K562 (cell line): Measurements from ENCODE around the gene TMEM208. TPM values are rescaled to one million over a fixed set of nuclear protein-coding genes. Genes with fewer than 3 reads are reported as not detected.
A peak's percentile ranks its signal among the peaks of the same experiment; 100 is the strongest.

ENCODE experiments used
- ATAC-seq: fragments of 200-7000 bp; cut with Tn5 transposase; 3 replicates; pipeline ENCODE4 v1.9.1; 2020; ENCODE audit warnings: moderate library complexity
- BruUV-seq: library from RNA; stranded (reverse); fragments of 400-500 nt; replicated peaks from 2 replicates; lab custom pipeline; 2021; lab: Mats Ljungman, UMichigan
- CTCF ChIA-PET: fragments of 300-600 bp; formaldehyde crosslinking; extraction: SDS; loops from one replicate; lab custom pipeline; 2021; ENCODE audit warnings: low intra/inter-chr PET ratio; lab: Yijun Ruan, JAX
- POLR2A ChIA-PET: fragments of 300-600, 350-650 bp; sonication (Branson Sonifier 250); formaldehyde crosslinking; extraction: SDS; loops from one replicate; lab custom pipeline; 2021; ENCODE audit warnings: antibody characterized with exemption, inconsistent platforms; lab: Yijun Ruan, JAX
- DNase-seq, 4 experiments: peaks; one replicate each; pipeline versions ENCODE4 v3.0.0 to v3.0.0-alpha.2; 2011 to 2018; ENCODE audit warnings: low spot score in 3 of 4, mixed read lengths in 3 of 4; ENCODE audit errors: extremely low read depth in 1 of 4
- FAIRE-seq: peaks from 2 replicates; lab custom pipeline; 2011; peaks lifted over from hg19 to GRCh38; lab: Jason Lieb, UNC
- H2AFZ ChIP-seq: 2 replicates; pipeline ENCODE4 v1.6.0; 2011; ENCODE audit warnings: low read depth, low read length, control low read depth, inconsistent platforms
- H3K27ac ChIP-seq: fragments of 200-600 bp; 3 replicates; pipeline ENCODE4 v1.8.0; 2011; ENCODE audit warnings: low read depth, mild to moderate bottlenecking, control low read depth, inconsistent platforms, low read length, moderate library complexity, mixed read lengths; ENCODE audit errors: extremely low read depth
- H3K27me3 ChIP-seq, 2 experiments: fragments of 300-600 bp in 1 of 2; 2 replicates in 1 of 2; 3 replicates in 1 of 2; pipeline versions ENCODE4 v1.6.0 to v1.8.0; 2011; ENCODE audit warnings: inconsistent platforms in 2 of 2, low read length in 2 of 2, mild to moderate bottlenecking in 1 of 2, mixed read lengths in 1 of 2, moderate library complexity in 1 of 2; ENCODE audit not compliant: control insufficient read depth in 2 of 2, insufficient read depth in 2 of 2
- H3K36me3 ChIP-seq: fragments of 300-600 bp; 3 replicates; pipeline ENCODE4 v1.8.0; 2011; ENCODE audit warnings: mild to moderate bottlenecking, low read length, inconsistent platforms; ENCODE audit not compliant: control insufficient read depth, insufficient read depth
- H3K4me1 ChIP-seq, 2 experiments: fragments of 200-600 bp in 1 of 2; replicated peaks in 1 of 2; 2 replicates in 1 of 2; 3 replicates in 1 of 2; pipeline versions ENCODE4 v1.5.1 to v1.8.0; 2011; ENCODE audit warnings: inconsistent platforms in 2 of 2, low read length in 2 of 2, mild to moderate bottlenecking in 1 of 2, mixed read lengths in 1 of 2, moderate library complexity in 1 of 2; ENCODE audit not compliant: control insufficient read depth in 2 of 2, insufficient read depth in 2 of 2
- H3K4me2 ChIP-seq: 2 replicates; pipeline ENCODE4 v1.6.1; 2011; ENCODE audit warnings: low read length, control low read depth, inconsistent platforms, mixed read lengths; ENCODE audit not compliant: insufficient read depth
- H3K4me3 ChIP-seq: fragments of 200-600 bp; sonication (generic), shearing (Covaris generic); 2 replicates; pipeline ENCODE4 v1.5.1; 2016; ENCODE audit warnings: control low read depth, inconsistent platforms
- H3K79me2 ChIP-seq: fragments of 200-600 bp; 3 replicates; pipeline ENCODE4 v1.8.0; 2011; ENCODE audit warnings: low read length, inconsistent platforms; ENCODE audit not compliant: control insufficient read depth, insufficient read depth
- H3K9ac ChIP-seq, 2 experiments: 2 replicates each; pipeline versions ENCODE4 v1.6.0 to v1.6.1; 2011; ENCODE audit warnings: low read depth in 2 of 2, low read length in 2 of 2, control low read depth in 1 of 2, inconsistent platforms in 1 of 2, mild to moderate bottlenecking in 1 of 2, mixed read lengths in 1 of 2; ENCODE audit not compliant: insufficient read depth in 1 of 2
- H3K9me1 ChIP-seq: one replicate; pipeline ENCODE4 v1.6.0; 2011; ENCODE audit warnings: inconsistent platforms, mild to moderate bottlenecking, low read length, moderate library complexity; ENCODE audit not compliant: control insufficient read depth, insufficient read depth
- H3K9me3 ChIP-seq: replicated peaks from 2 replicates; pipeline ENCODE4 v1.5.1; 2011; ENCODE audit warnings: low read depth, low read length, inconsistent platforms; ENCODE audit not compliant: control insufficient read depth, insufficient read depth
- H4K20me1 ChIP-seq: replicated peaks from 2 replicates; pipeline ENCODE4 v1.6.1; 2011; ENCODE audit warnings: low read length, inconsistent platforms, mixed read lengths; ENCODE audit not compliant: control insufficient read depth, insufficient read depth
- CBFB ChIP-seq: sonication (generic); formaldehyde crosslinking; IDR thresholded peaks from 2 replicates; pipeline ENCODE4 v1.4.0; 2020; ENCODE audit warnings: mild to moderate bottlenecking, missing genetic modification reagents
- FOXA1 ChIP-seq: fragments of 450-650 bp; IDR thresholded peaks from 2 replicates; pipeline ENCODE4 v1.6.1; 2016; ENCODE audit warnings: mild to moderate bottlenecking, borderline replicate concordance
- GTF2F1 ChIP-seq: IDR thresholded peaks from 2 replicates; pipeline ENCODE4 v1.6.1; 2011; ENCODE audit warnings: low read depth, low read length, improper control_type of control experiment
- KLF16 ChIP-seq: IDR thresholded peaks from 2 replicates; pipeline ENCODE4 v1.6.1; 2016; ENCODE audit warnings: antibody characterized with exemption
- MAZ ChIP-seq, 2 experiments: fragments of 450-650 bp in 1 of 2; sonication (generic) in 1 of 2; formaldehyde crosslinking; IDR thresholded peaks in 1 of 2; conservative IDR thresholded peaks in 1 of 2; 2 replicates each; pipeline versions ENCODE4 v1.4.0 to v1.5.0; 2020; ENCODE audit warnings: mild to moderate bottlenecking in 1 of 2, missing genetic modification reagents in 1 of 2
- NCOA4 ChIP-seq: fragments of 450-650 bp; IDR thresholded peaks from 2 replicates; pipeline ENCODE4 v1.6.1; 2018; ENCODE audit warnings: mild to moderate bottlenecking; ENCODE audit not compliant: partially characterized antibody
- PTTG1 ChIP-seq: fragments of 450-650 bp; IDR thresholded peaks from 2 replicates; pipeline ENCODE4 v1.6.1; 2016; ENCODE audit warnings: low read depth, mild to moderate bottlenecking, missing genetic modification characterization, missing compliant biosample characterization
- RBM22 ChIP-seq: fragments of 200-400 bp; formaldehyde crosslinking; IDR thresholded peaks from 2 replicates; pipeline ENCODE4 v1.6.1; 2018; ENCODE audit warnings: low read length, low read depth; ENCODE audit not compliant: poor library complexity, severe bottlenecking
- SRSF7 ChIP-seq: fragments of 200-400 bp; formaldehyde crosslinking; optimal IDR thresholded peaks from 2 replicates; pipeline ENCODE3; 2017; ENCODE audit warnings: mild to moderate bottlenecking, low read depth, low read length
- TAF9B ChIP-seq: fragments of 450-650 bp; IDR thresholded peaks from 2 replicates; pipeline ENCODE4 v1.6.1; 2018; ENCODE audit warnings: mild to moderate bottlenecking; ENCODE audit not compliant: partially characterized antibody
- TEAD4 ChIP-seq, 2 experiments: sonication (generic) in 1 of 2; formaldehyde crosslinking in 1 of 2; IDR thresholded peaks; 2 replicates each; pipeline versions ENCODE4 v1.6.1 to v1.8.0; 2012 to 2022; ENCODE audit warnings: borderline replicate concordance in 1 of 2, inconsistent platforms in 1 of 2, low read length in 1 of 2, mild to moderate bottlenecking in 1 of 2, missing genetic modification reagents in 1 of 2
- WHSC1 ChIP-seq: IDR thresholded peaks from one replicate; pipeline ENCODE4 v1.6.1; 2012; ENCODE audit warnings: low read length, control low read depth, inconsistent platforms
- ZBED1 ChIP-seq: IDR thresholded peaks from 2 replicates; pipeline ENCODE4 v1.6.1; 2014
- ZBTB1 ChIP-seq: sonication (generic); formaldehyde crosslinking; IDR thresholded peaks from 2 replicates; pipeline ENCODE4 v1.8.1; 2023; ENCODE audit warnings: missing genetic modification reagents, low read depth, mild to moderate bottlenecking, borderline replicate concordance
- ZNF561 ChIP-seq: fragments of 450-650 bp; formaldehyde crosslinking; conservative IDR thresholded peaks from 2 replicates; pipeline ENCODE4 v1.4.0; 2020; ENCODE audit warnings: mild to moderate bottlenecking, moderate library complexity
- WGBS: fragments of 100-300 bp; shearing (Covaris generic); methylation state at CpG from one replicate; pipeline ENCODE4 v1.1.6; 2016; ENCODE audit warnings: low coverage, mixed read lengths; ENCODE audit not compliant: insufficient coverage; ENCODE audit errors: missing lambda C conversion rate; 5-methylcytosine and 5-hydroxymethylcytosine counted together
- in situ Hi-C: fragments of 300-500 bp; cut with MboI; formaldehyde crosslinking; loops from 4 replicates; pipeline ENCODE4 v1.15.0; 2018; ENCODE audit warnings: inconsistent platforms, mixed read lengths
- intact Hi-C: fragments of 100-400 bp; cut with micrococcal nuclease; formaldehyde crosslinking; loops from 2 replicates; pipeline ENCODE4 v1.14.2; 2022
- polyA plus RNA-seq, 8 experiments: library from polyadenylated mRNA; depleted of rRNA in 4 of 8; stranded (reverse) in 5 of 8; unstranded in 3 of 8; fragments of >200 nt; fragmentation: Nextera tagmentation in 2 of 8; fragmentation: Illumina TruSeq in 1 of 8; extraction: Ambion mirVana in 2 of 8; extraction: Trizol in 1 of 8; gene quantifications; 2 replicates each; pipeline versions ENCODE4 v1.2.1 to v1.2.3, GENCODE V29; 2011 to 2014; ENCODE audit warnings: inconsistent platforms in 1 of 8, missing spikeins in 1 of 8
- total RNA-seq, 7 experiments: library from RNA; depleted of rRNA in 6 of 7; stranded (reverse); fragments of >200 nt in 6 of 7; fragmentation: Illumina TruSeq in 2 of 7; extraction: Trizol in 2 of 7; gene quantifications; 2 replicates each; pipeline versions ENCODE4 v1.2.1 to v1.2.3, GENCODE V29; 2011 to 2021; ENCODE audit warnings: low replicate concordance in 1 of 7
- TF ChIP-seq, protein P1 (sequence below): fragments of 200-800 bp; sonication (Bioruptor generic); IDR thresholded peaks from 2 replicates; pipeline ENCODE4 v1.6.1; 2017; ENCODE audit warnings: missing genetic modification characterization, missing compliant biosample characterization
- TF ChIP-seq, protein P2 (sequence below): fragments of 150-350 bp; conservative IDR thresholded peaks from 2 replicates; pipeline ENCODE4 v1.6.1; 2014; ENCODE audit warnings: low read length

Gene TMEM208
- total and polyA plus RNA-seq, 9 of the 15 experiments (the other 6 are each of a cell fraction or from before 2014, with no cell fraction given): 31.8 to 239 (median 54.3) TPM

DNA sequence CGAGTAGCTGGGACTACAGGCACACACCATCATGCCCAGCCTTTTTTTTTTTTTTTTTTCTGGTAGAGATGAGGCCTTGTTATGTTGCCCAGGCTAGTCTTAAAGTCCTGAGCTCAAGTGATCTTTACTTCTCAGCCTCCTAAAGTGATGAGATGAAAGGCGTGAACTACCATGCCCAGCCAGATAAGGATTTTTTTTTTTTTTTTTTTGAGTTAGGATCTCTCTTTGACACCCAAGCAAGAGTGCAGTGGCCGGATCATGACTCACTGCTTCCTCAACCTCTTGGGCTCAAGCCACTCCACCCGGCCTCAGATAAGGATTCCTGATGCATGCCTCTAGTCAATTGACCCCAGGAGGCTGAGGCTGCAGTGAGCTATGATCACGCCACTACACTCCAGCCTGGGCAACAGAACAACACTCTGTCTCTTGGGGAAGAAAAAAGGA is 41.2 kb downstream of the TMEM208 start:
- Histone ChIP-seq H3K27ac (peak overlapping the region; percentile 76), H3K36me3 (peaks cover 4% of the 10 kb centered on the region; the same call in 1 of the 3 replicates), H2AFZ (no peak overlapping the region), H3K4me1 (peaks cover 23 to 32% of the 10 kb centered on the region in 2 experiments), H3K4me2 (peak overlapping the region; percentile 53; the same call in 1 of the 2 replicates), H3K79me2 (no peaks in the 10 kb centered on the region), H3K9me1 (no peaks in the 10 kb centered on the region), H4K20me1 (no peaks in the 10 kb centered on the region), H3K27me3 (no peaks in the 10 kb centered on the region), H3K9ac (peak overlapping the region in 1 of 2 experiments; percentile 46; a peak in 1 of 4 replicates), H3K9me3 (no peaks in the 10 kb centered on the region), H3K4me3 (no peak overlapping the region)
- DNase-seq (peak; percentile 69 to 97 (median 80)), FAIRE-seq (peak; percentile 100), ATAC-seq (peak; percentile 96)
- POLR2A ChIA-PET: interaction anchor here (0.6 to 1.1 kb wide), 4 partner anchors 10 to 597 kb away, joined by 3 to 5 read pairs (median 4); no protein-coding TSS in a partner anchor
- intact Hi-C loops (no loop called here), in situ Hi-C loops (no loop called here)
- CTCF ChIA-PET: interaction anchor here (0.6 to 0.7 kb wide), 2 partner anchors 11 to 120 kb away, joined by 3 read pairs; partner anchors contain the start of gene PLEKHG4
- no TSS peak for BruUV-seq
- 0% methylated on average over 5 of the region's 5 CpGs for WGBS
- TF ChIP-seq CBFB (CRISPR knock-in tag) (no peak), TEAD4 (IDR thresholded peaks at IDR 0.05; ENCODE audit: low read length) (peak; percentile 82), TEAD4 (CRISPR knock-in tag; IDR thresholded peaks at IDR 0.05; ENCODE audit: borderline replicate concordance) (no peak), MAZ (CRISPR knock-in tag; conservative IDR thresholded peaks at IDR 0.05 in 1 of 2, IDR thresholded peaks at IDR 0.05 in 1 of 2) (no peak), FOXA1 (no peak), ZBED1 (no peak), GTF2F1 (no peak), KLF16 (no peak; the same call in 1 of the 2 replicates), NCOA4 (no peak), TAF9B (no peak), SRSF7 (no peak), ZBTB1 (CRISPR knock-in tag) (no peak), RBM22 (no peak), WHSC1 (no peak), ZNF561 (CRISPR knock-in tag) (no peak), PTTG1 (tag) (no peak)
- TF ChIP-seq, protein P1, sequence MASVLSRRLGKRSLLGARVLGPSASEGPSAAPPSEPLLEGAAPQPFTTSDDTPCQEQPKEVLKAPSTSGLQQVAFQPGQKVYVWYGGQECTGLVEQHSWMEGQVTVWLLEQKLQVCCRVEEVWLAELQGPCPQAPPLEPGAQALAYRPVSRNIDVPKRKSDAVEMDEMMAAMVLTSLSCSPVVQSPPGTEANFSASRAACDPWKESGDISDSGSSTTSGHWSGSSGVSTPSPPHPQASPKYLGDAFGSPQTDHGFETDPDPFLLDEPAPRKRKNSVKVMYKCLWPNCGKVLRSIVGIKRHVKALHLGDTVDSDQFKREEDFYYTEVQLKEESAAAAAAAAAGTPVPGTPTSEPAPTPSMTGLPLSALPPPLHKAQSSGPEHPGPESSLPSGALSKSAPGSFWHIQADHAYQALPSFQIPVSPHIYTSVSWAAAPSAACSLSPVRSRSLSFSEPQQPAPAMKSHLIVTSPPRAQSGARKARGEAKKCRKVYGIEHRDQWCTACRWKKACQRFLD (CRISPR knock-in tag): peak; percentile 83; the same call in 1 of the 2 replicates
- TF ChIP-seq, protein P2, sequence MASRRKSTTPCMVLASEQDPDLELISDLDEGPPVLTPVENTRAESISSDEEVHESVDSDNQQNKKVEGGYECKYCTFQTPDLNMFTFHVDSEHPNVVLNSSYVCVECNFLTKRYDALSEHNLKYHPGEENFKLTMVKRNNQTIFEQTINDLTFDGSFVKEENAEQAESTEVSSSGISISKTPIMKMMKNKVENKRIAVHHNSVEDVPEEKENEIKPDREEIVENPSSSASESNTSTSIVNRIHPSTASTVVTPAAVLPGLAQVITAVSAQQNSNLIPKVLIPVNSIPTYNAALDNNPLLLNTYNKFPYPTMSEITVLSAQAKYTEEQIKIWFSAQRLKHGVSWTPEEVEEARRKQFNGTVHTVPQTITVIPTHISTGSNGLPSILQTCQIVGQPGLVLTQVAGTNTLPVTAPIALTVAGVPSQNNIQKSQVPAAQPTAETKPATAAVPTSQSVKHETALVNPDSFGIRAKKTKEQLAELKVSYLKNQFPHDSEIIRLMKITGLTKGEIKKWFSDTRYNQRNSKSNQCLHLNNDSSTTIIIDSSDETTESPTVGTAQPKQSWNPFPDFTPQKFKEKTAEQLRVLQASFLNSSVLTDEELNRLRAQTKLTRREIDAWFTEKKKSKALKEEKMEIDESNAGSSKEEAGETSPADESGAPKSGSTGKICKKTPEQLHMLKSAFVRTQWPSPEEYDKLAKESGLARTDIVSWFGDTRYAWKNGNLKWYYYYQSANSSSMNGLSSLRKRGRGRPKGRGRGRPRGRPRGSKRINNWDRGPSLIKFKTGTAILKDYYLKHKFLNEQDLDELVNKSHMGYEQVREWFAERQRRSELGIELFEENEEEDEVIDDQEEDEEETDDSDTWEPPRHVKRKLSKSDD: no peak
